ENCODE measurements around the gene PAPOLA.

The PAPOLA gene

DNA sequence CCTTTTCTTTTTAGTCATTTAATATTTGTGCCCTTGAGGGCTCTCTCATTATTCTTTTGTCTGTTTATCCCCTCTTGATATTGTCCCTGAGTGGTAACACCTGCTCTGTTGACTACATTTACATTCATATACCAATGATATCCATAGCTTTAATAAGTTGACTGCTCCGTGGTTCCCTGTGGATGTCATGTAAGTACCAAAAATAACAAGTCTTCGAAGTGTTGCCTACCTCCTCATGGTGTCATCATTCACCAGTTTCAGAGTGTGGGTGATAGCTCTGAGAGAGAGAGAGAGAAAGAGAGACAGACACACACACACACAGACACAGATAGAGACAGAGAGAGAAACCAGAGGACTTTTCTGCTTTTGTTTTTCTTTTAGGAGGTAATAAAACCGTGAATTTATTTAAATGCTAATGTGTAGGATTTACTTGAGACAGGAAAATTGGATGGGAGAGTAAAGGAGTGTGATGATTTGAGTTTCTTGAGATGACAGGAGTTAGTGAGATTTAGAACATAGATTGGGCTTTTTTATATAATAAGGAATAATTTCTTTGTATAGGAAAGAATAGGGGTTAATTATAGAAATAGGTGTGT lies 52.2 kb downstream of the PAPOLA start:
- TF ChIP-seq, protein P1, sequence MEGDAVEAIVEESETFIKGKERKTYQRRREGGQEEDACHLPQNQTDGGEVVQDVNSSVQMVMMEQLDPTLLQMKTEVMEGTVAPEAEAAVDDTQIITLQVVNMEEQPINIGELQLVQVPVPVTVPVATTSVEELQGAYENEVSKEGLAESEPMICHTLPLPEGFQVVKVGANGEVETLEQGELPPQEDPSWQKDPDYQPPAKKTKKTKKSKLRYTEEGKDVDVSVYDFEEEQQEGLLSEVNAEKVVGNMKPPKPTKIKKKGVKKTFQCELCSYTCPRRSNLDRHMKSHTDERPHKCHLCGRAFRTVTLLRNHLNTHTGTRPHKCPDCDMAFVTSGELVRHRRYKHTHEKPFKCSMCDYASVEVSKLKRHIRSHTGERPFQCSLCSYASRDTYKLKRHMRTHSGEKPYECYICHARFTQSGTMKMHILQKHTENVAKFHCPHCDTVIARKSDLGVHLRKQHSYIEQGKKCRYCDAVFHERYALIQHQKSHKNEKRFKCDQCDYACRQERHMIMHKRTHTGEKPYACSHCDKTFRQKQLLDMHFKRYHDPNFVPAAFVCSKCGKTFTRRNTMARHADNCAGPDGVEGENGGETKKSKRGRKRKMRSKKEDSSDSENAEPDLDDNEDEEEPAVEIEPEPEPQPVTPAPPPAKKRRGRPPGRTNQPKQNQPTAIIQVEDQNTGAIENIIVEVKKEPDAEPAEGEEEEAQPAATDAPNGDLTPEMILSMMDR (IDR thresholded peaks at IDR 0.05; ENCODE audit: low read depth, low read length, missing control alignments): no peak
- no peak for DNase-seq (ENCODE audit: extremely low read depth, low read depth)
- no peak overlapping the region for H3K4me3 ChIP-seq (replicated peaks; ENCODE audit: low read depth, low read length)

- TF ChIP-seq, protein P1 (IDR thresholded peaks at IDR 0.05; ENCODE audit: low read depth, low read length, missing control alignments): no peak
- no peak for DNase-seq (ENCODE audit: extremely low read depth, low read depth)
- no peak overlapping the region for H3K4me3 ChIP-seq (replicated peaks; ENCODE audit: low read depth, low read length)
These were observed 57.4 kb downstream of the PAPOLA start for GRCh38 chr14:96559571-96559970.

- no peak overlapping the region for H3K4me3 ChIP-seq (replicated peaks; ENCODE audit: low read depth, low read length)
- TF ChIP-seq, protein P1 (IDR thresholded peaks at IDR 0.05; ENCODE audit: low read depth, low read length, missing control alignments): no peak
- no peak for DNase-seq (ENCODE audit: extremely low read depth, low read depth)
These were observed 62.2 kb downstream of the PAPOLA start for GRCh38 chr14:96564389-96564788.

GRCh38 chr14:96565811-96566210 lies 63.6 kb downstream of the PAPOLA start:
- TF ChIP-seq, protein P1 (IDR thresholded peaks at IDR 0.05; ENCODE audit: low read depth, low read length, missing control alignments): no peak
- H3K4me3 ChIP-seq (replicated peaks; ENCODE audit: low read depth, low read length): no peak overlapping the region
- DNase-seq (ENCODE audit: extremely low read depth, low read depth): no peak

DNA sequence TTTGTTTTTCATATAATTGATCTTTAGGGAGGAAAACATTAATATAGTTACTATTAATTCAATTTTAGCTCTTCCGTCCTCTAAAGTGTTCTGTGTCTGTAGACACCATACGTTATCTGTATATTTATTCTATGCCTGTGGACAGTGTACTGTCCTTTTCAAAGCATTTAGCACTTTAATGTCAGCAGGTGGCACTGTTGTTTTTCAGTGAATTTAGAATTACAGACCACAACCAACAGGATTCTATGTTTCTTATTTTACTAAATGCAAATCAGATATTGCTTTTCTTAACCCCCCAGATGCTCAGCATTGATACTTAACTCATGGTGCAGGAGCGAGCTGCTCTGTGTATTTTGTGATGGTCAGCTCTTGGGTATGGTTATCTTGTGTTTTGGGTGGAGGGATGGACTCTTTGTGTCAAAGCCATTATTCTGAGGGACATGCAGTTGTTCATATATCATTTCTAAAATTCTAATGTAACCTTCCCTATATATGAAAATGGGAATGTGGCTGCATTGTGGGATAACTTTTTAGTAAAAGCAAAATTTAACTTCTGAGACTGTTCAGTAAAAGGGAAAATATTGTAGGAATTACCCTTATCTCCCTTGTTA lies 65.2 kb downstream of the PAPOLA start:
- H3K4me3 ChIP-seq (replicated peaks; ENCODE audit: low read depth, low read length): no peak overlapping the region
- TF ChIP-seq, protein P1 (IDR thresholded peaks at IDR 0.05; ENCODE audit: low read depth, low read length, missing control alignments): peak; percentile 45
- DNase-seq (ENCODE audit: extremely low read depth, low read depth): no peak

- TF ChIP-seq, protein P1 (IDR thresholded peaks at IDR 0.05; ENCODE audit: low read depth, low read length, missing control alignments): no peak
- no peak for DNase-seq (ENCODE audit: extremely low read depth, low read depth)
- H3K4me3 ChIP-seq (replicated peaks; ENCODE audit: low read depth, low read length): no peak overlapping the region
These were observed 66.4 kb downstream of the PAPOLA start for GRCh38 chr14:96568621-96569020.
